Measurements from ENCODE around the gene C6orf141.

C6orf141 gene

DNA sequence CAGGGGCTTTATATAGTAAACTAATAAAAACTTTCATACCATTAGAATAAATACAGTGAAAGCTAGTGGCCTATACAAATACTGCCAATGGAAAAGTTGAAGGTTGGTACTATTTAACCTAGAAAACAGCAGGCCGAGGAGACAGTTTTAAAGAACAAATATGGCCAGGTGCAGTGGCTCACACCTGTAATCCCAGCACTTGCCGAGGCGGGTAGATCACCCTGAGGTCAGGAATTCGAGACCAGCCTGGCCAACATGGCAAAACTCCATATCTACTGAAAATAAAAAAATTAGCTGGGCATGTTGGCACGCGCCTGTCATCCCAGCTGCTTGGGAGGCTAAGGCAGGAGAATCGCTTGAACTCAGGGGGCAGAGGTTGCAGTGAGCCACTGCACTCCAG lies 25.9 kb upstream of the C6orf141 start:
- Histone ChIP-seq H3K4me1 (no peaks in the 10 kb centered on the region), H3K9me3 (no peaks in the 10 kb centered on the region), H3K27me3 (ENCODE audit: low read depth) (no peaks in the 10 kb centered on the region), H3K4me3 (no peak overlapping the region), H3K36me3 (replicated peaks) (no peaks in the 10 kb centered on the region)
- in situ Hi-C loops (cut with MboI; ENCODE audit: low sequenced_read_pairs) = no loop called here
- no peak for DNase-seq (ENCODE audit: low spot score in 2 of 2)

DNA sequence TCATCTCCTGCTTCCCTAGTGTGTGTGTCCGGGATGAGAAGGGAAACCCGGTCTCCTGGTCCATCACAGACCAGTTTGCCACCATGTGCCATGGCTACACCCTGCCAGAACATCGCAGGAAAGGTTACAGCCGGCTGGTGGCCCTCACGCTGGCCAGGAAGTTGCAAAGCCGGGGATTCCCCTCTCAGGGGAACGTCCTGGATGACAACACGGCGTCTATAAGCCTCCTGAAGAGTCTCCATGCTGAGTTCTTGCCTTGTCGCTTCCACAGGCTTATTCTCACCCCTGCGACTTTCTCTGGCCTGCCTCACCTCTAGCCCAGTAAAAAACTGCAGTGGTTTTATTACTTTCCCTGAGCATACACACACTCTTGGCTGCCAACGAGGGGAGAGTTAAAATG lies 23.9 kb upstream of the C6orf141 start:
- Histone ChIP-seq H3K27me3 (ENCODE audit: low read depth) (peaks cover 3% of the 10 kb centered on the region; the same call in 1 of the 2 replicates), H3K4me3 (no peak overlapping the region), H3K36me3 (replicated peaks) (no peaks in the 10 kb centered on the region), H3K9me3 (no peaks in the 10 kb centered on the region), H3K4me1 (no peaks in the 10 kb centered on the region)
- DNase-seq (ENCODE audit: low spot score in 2 of 2) = no peak
- in situ Hi-C loops (cut with MboI; ENCODE audit: low sequenced_read_pairs) = no loop called here

DNA sequence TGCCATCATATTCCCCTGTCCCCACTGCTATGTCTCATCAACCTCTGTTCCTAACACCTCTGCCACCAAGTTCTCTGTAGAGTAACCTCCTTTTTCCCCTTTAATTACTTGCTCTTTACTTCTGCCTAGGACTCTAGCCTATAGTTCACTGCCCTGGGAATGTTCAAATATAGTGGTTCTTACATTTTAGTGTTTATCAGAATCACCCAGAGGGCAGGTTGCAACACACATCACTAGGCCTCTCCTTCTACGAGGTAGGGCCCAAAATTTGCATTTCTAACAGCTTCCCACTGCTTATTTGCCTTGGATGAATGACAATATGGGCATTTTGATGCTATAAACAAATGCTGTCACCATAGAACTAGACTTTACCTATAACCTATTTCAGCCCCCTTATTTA lies 23.1 kb upstream of the C6orf141 start:
- Histone ChIP-seq H3K27me3 (ENCODE audit: low read depth) (peaks cover 3% of the 10 kb centered on the region; the same call in 1 of the 2 replicates), H3K4me1 (no peaks in the 10 kb centered on the region), H3K4me3 (no peak overlapping the region), H3K9me3 (no peaks in the 10 kb centered on the region), H3K36me3 (replicated peaks) (no peaks in the 10 kb centered on the region)
- in situ Hi-C loops (cut with MboI; ENCODE audit: low sequenced_read_pairs) = no loop called here
- no peak for DNase-seq (ENCODE audit: low spot score in 2 of 2)

DNA sequence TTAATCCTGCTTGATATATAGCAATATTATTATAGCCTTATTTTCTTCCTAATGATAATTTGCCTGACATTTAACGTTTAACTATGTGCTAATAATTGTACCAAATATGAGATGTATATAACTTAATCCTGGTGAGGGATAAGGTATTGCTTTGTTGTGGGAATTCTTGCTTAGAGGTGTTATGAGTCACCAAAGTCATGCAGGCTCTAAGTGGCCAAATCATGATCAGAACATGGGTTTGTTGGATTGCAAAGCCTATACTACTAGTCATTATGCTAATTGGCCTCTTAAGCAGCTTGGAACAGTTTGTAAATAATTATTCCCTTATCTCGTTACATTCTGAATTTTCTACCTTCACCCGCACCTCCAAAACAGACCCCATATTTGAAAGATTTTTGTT lies 21.9 kb upstream of the C6orf141 start:
- no peaks in the 10 kb centered on the region for H3K36me3 ChIP-seq (replicated peaks)
- DNase-seq (ENCODE audit: low spot score in 2 of 2) = no peak
- peaks cover 3% of the 10 kb centered on the region; the same call in 1 of the 2 replicates for H3K27me3 ChIP-seq (ENCODE audit: low read depth)
- no peaks in the 10 kb centered on the region for H3K9me3 ChIP-seq
- in situ Hi-C loops (cut with MboI; ENCODE audit: low sequenced_read_pairs) = no loop called here
- no peaks in the 10 kb centered on the region for H3K4me1 ChIP-seq
- H3K4me3 ChIP-seq = no peak overlapping the region

DNA sequence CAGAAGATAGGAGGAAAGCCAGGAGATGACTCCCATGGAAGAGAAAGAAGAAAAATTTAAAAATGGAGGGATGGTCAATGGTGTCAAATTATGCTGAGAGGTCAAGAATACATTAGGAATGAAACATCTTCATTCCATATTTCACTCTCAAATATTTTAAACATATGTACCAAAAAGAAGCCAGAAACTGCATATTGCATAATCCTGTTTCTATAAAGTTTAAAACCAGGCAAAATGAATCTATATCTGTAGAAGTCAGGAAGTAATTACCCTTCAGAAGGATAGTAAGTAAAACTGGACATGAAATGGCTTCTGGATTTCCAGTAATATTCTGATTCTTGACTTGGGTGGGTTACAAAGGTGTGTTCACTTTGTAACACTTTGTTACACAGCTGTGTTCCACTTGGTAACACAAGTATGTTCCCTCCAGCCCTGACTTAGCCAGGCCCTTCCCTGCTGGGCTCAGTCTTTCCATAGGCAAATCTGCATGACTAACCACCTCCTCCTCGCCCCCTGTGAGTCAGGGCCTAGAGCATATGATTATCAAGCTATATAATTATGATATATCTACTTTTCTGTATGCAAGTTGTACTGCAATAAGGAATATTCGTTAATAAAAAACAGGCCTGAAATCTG lies 20.2 kb upstream of the C6orf141 start:
- H3K4me3 ChIP-seq = no peak overlapping the region
- in situ Hi-C loops (cut with MboI; ENCODE audit: low sequenced_read_pairs) = no loop called here
- no peaks in the 10 kb centered on the region for H3K9me3 ChIP-seq
- peaks cover 3% of the 10 kb centered on the region; the same call in 1 of the 2 replicates for H3K27me3 ChIP-seq (ENCODE audit: low read depth)
- DNase-seq (ENCODE audit: low spot score in 2 of 2) = no peak
- no peaks in the 10 kb centered on the region for H3K36me3 ChIP-seq (replicated peaks)
- no peaks in the 10 kb centered on the region for H3K4me1 ChIP-seq

DNA sequence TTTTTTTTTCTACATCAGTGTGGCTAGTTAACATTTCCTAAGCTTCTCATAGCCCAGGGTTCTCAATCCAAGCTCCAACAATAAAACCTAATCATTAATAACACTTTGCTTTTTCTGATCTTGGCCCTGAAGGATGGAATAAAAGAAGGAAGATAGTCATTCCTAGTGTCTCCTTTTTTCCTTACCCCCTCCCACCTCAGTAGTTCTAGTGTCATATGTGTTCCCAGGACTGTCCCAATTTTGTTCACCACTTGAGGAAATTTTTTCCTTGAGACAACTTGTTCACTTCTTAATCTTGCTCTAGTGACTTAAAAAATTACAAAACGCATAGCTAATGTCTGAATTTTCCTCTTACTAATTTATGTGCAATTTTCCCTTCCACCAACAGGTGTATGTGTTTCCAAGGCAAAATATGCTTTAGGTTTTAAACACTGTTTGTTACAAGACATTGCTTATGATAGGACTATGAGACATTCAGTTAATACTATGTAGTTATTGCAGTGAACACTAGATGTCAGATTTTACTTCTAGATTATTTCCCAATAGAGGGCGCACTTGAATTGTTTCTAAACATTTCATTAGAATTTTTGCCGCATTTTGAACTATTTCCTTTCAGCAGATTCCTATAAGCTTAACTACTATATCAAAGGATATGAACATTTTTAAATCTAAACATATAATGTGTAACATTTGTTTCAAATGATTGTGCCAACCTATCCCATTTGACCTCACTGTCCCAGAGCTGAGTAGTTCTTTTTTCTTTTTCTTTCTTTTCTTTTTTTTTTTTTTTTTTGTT lies 18.5 kb upstream of the C6orf141 start:
- Histone ChIP-seq H3K27me3 (ENCODE audit: low read depth) (peaks cover 3% of the 10 kb centered on the region; the same call in 1 of the 2 replicates), H3K9me3 (no peaks in the 10 kb centered on the region), H3K4me1 (no peaks in the 10 kb centered on the region), H3K4me3 (no peak overlapping the region), H3K36me3 (replicated peaks) (no peaks in the 10 kb centered on the region)
- in situ Hi-C loops (cut with MboI; ENCODE audit: low sequenced_read_pairs) = no loop called here
- DNase-seq (ENCODE audit: low spot score in 2 of 2) = peak in 1 of 2 experiments; percentile 80

DNA sequence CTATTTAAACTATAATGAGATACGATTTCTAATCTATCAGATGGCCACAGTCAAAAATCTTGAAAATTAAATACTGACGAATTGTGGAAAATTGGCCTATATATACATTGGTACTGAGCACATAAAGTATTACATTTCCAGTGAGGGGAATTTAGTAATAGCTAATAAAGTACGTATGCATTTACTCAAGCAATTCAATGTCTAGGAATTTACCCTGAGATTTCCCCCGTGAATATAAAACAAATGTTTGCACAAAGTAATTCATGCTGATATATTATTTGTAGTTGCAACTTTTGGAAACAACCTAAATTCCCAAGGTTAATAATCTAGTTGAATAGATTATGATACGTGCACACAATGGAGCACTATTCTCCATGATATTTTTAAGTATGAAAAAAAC lies 14.7 kb upstream of the C6orf141 start:
- Histone ChIP-seq H3K36me3 (replicated peaks) (no peaks in the 10 kb centered on the region), H3K27me3 (ENCODE audit: low read depth) (0 out of 2 replicates have a peak, but pooled peaks cover under 1% of the 10 kb centered on the region), H3K4me3 (no peak overlapping the region), H3K9me3 (no peaks in the 10 kb centered on the region), H3K4me1 (peaks cover 1% of the 10 kb centered on the region; the same call in 1 of the 2 replicates)
- in situ Hi-C loops (cut with MboI; ENCODE audit: low sequenced_read_pairs) = no loop called here
- DNase-seq (ENCODE audit: low spot score in 2 of 2) = no peak

DNA sequence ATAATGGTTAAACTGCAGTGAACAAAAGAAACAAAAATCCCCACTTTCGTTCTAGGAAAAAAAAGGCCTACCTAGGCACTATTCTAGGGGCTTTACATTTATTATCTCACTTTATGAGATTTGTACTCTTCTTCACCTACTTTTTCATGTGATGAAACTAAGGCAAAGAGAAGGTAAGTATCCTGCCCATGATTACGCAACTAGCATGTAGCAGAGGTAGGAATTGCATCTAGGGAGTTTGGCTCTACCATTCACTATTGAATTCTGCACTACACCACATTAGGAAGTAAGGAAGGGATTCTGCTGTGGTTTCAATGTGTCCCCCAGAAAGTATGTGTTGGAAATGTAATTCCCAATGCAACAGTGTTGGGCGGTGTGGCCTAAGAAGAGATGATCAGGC lies 11.4 kb upstream of the C6orf141 start:
- in situ Hi-C loops (cut with MboI; ENCODE audit: low sequenced_read_pairs) = no loop called here
- no peak overlapping the region for H3K4me3 ChIP-seq
- no peaks in the 10 kb centered on the region for H3K36me3 ChIP-seq (replicated peaks)
- no peaks in the 10 kb centered on the region for H3K9me3 ChIP-seq
- H3K27me3 ChIP-seq (ENCODE audit: low read depth) = no peaks in the 10 kb centered on the region
- no peak for DNase-seq (ENCODE audit: low spot score in 2 of 2)
- H3K4me1 ChIP-seq = peaks cover 10% of the 10 kb centered on the region

DNA sequence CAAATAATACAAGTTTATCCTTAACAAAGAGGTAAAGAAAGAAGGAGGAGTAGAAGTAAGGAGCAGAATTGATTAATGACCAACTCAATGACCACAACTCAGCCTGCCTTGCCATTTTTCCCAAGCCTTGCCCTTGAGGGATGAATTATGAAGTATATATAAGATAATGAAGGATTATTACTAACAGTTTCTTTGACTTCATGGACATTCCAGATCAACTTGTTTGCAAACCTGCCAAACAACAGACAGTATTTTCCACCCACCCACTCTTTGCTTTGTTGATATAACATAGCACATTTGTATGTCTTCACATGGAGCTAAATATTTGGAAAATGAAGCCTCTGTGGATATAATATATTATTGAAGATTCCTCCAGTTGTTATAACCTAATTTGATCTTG lies 9.9 kb upstream of the C6orf141 start:
- no peak for DNase-seq (ENCODE audit: low spot score in 2 of 2)
- no peaks in the 10 kb centered on the region for H3K9me3 ChIP-seq
- H3K36me3 ChIP-seq (replicated peaks) = no peaks in the 10 kb centered on the region
- in situ Hi-C loops (cut with MboI; ENCODE audit: low sequenced_read_pairs) = no loop called here
- H3K4me3 ChIP-seq = no peak overlapping the region
- no peaks in the 10 kb centered on the region for H3K27me3 ChIP-seq (ENCODE audit: low read depth)
- H3K4me1 ChIP-seq = peaks cover 10% of the 10 kb centered on the region

DNA sequence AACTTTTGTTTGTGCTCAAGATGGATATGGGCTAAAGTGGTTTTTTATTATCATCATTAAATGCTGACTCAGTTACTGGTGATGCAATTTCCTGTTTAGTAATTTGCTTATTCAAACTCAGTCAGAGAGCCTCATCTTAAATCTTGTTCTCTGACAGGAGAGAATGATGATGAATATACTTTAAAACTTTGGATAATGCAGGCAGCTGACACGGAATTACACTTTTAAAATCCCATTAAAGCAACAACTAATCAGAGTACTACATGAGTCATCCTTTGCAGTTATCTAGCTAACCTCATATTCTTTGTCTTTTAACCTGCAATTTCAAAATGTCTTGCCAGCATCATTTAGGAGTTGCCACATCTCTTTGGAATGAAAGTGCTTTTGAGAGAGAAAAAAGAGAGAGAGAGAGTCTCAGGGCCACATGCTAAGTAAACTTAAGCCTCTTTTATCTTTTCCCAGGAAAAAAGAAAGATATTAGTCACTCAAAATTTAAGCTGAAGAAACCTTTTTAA lies 9.2 kb upstream of the C6orf141 start:
- H3K4me1 ChIP-seq = peaks cover 10% of the 10 kb centered on the region
- H3K4me3 ChIP-seq = no peak overlapping the region
- no peak for DNase-seq (ENCODE audit: low spot score in 2 of 2)
- H3K9me3 ChIP-seq = no peaks in the 10 kb centered on the region
- no peaks in the 10 kb centered on the region for H3K36me3 ChIP-seq (replicated peaks)
- in situ Hi-C loops (cut with MboI; ENCODE audit: low sequenced_read_pairs) = no loop called here
- H3K27me3 ChIP-seq (ENCODE audit: low read depth) = no peaks in the 10 kb centered on the region

DNA sequence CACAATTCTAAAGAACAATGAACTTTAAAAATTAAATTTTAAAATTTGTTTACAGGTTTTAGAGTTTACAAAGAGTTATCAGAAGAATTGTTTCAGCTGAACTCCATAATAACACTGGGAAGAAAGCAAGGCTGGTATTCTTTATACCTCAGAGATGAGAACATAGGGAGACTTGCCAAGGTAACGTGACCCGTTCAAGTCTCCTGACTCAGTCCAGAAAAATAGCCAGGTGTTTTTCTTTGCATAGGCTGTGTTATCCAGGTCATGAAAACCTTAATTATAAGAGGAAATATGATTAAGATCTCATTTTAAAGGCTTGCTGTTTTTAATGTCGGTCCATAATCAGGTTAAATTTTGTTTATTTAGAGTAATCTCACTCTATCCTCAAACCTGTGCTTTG lies 8.5 kb upstream of the C6orf141 start:
- Histone ChIP-seq H3K4me3 (no peak overlapping the region), H3K9me3 (no peaks in the 10 kb centered on the region), H3K4me1 (peaks cover 10% of the 10 kb centered on the region), H3K27me3 (ENCODE audit: low read depth) (no peaks in the 10 kb centered on the region), H3K36me3 (replicated peaks) (no peaks in the 10 kb centered on the region)
- in situ Hi-C loops (cut with MboI; ENCODE audit: low sequenced_read_pairs) = no loop called here
- no peak for DNase-seq (ENCODE audit: low spot score in 2 of 2)

DNA sequence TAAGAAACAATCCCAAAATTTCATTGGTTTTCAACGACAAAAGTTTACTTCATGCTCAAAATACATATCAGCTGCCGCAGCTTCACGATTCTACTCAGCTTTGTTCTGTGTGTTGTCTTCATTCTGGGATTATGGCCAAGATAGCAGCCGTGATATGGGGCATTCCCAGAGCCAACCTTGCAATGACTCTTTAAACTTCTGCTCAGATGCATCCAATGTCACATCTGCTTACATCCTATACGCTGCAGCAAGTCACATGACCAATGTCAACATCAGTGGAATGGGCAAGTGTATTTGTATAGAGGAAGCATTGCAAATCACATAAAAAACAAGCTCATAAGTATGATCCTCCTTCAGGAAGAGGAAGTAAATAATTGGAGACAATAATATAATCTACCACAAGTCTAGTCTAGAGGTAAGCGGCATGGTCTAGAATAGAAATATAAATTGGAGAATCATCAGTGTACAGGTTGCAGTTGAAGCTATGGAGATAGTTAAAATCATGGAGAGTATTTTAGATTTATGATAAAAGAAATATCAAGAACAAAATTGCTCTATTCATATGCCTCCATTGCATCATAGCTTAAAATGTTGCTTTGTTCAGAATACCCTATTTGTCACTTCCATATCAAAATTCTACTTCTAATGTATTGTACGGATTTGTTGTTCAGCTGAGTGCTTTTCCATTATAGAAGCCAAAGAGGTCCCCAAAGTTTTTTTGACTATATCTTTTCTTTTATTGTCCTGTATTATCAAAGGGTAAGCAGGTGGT lies 7.2 kb upstream of the C6orf141 start:
- DNase-seq (ENCODE audit: low spot score in 2 of 2) = no peak
- in situ Hi-C loops (cut with MboI; ENCODE audit: low sequenced_read_pairs) = no loop called here

DNA sequence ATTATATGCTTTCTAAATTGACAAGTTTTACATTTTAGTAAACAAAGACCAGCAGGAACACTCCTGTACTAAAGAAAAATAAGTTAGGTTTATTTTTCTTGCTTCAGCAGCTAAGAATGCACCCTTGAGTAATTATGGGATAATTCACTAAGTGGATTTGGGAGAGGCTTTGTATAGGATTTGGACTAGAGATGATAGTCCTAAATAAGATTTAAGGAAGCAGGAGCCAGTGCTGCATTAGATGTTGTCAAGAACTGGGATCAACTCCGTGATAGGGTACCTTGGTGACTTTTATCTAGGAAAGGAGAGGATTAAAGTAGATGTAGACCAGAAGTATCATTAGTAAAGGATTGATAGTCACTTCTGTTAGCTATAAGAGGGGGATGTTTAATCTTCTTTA lies 4.1 kb upstream of the C6orf141 start:
- in situ Hi-C loops (cut with MboI; ENCODE audit: low sequenced_read_pairs) = no loop called here
- no peak for DNase-seq (ENCODE audit: low spot score in 2 of 2)
- Histone ChIP-seq H3K4me3 (no peak overlapping the region), H3K27me3 (ENCODE audit: low read depth) (no peaks in the 10 kb centered on the region), H3K9me3 (no peaks in the 10 kb centered on the region), H3K4me1 (peaks cover 9% of the 10 kb centered on the region), H3K36me3 (replicated peaks) (no peaks in the 10 kb centered on the region)

More for the DNA sequence above, 7.2 kb upstream of the C6orf141 start:
- Histone ChIP-seq H3K4me1 (peaks cover 10% of the 10 kb centered on the region), H3K9me3 (no peaks in the 10 kb centered on the region), H3K27me3 (ENCODE audit: low read depth) (no peaks in the 10 kb centered on the region), H3K4me3 (no peak overlapping the region), H3K36me3 (replicated peaks) (no peaks in the 10 kb centered on the region)
